GM21529 (cell line): Measurements from ENCODE around the gene MTARC2.

Experiments
- ATAC-seq: cut with Tn5 transposase; IDR thresholded peaks from one replicate; pipeline ENCODE4 v1.9.1; 2021; ENCODE audit not compliant: unreplicated experiment

MTARC2 gene

DNA sequence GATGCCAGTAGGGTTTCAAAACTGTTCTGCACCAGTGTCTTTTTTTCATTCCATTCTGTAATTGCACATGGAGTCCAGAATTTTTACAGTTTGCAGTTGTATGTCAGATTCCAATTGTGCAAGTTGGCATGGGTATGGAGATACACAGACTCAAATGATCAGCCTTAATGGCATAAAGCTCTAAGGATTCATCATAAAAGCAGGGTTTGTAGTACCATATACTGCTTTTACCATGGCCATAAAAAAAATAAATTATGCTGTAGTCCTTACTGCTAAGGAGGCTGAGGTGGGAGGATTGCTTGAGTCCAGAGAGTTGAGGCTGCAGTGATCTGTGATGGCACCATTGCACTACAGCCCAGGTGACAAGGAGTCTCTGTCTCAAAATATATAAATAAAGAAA lies 48.9 kb downstream of the MTARC2 start:
- ATAC-seq: no peak

DNA sequence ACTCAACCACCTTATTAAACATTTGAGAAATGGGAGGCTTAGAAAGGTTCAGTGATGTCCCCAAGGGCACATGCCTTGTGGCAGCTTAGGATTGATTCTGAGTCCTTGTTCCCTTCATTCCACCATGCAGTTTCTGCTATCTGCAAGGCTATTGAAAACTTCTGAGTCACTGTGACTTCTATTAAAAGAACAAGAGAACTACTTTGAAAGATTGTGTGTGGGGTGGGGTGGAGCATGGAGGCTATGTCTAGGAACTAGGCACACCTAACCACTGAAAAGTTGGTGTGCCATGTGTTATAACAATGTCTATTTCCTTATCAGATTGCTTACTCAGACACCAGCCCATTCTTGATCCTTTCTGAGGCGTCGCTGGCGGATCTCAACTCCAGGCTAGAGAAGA lies 49.4 kb downstream of the MTARC2 start:
- ATAC-seq: no peak

GRCh38 chr1:220798338-220798737 lies 50.2 kb downstream of the MTARC2 start:
- no peak for ATAC-seq

DNA sequence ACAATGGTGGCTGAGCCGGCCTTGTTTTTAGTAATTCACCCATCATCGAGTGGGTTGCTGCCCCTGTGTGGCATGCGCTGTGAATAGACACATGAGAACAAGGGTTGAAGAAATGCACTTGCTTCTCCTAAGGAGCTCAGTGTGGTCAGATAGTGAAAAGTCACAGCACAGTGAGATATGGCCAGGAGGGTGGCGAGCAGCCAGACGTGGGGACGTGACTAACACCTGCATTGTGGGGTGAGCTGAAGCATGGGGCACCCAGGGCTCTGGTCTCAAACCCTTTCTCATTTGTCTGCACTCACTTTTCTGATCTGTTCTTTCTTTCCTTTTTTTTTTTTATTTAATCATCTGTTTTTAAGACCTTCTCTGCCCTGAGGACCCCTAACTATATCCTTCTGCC lies 52.1 kb downstream of the MTARC2 start:
- ATAC-seq: no peak

DNA sequence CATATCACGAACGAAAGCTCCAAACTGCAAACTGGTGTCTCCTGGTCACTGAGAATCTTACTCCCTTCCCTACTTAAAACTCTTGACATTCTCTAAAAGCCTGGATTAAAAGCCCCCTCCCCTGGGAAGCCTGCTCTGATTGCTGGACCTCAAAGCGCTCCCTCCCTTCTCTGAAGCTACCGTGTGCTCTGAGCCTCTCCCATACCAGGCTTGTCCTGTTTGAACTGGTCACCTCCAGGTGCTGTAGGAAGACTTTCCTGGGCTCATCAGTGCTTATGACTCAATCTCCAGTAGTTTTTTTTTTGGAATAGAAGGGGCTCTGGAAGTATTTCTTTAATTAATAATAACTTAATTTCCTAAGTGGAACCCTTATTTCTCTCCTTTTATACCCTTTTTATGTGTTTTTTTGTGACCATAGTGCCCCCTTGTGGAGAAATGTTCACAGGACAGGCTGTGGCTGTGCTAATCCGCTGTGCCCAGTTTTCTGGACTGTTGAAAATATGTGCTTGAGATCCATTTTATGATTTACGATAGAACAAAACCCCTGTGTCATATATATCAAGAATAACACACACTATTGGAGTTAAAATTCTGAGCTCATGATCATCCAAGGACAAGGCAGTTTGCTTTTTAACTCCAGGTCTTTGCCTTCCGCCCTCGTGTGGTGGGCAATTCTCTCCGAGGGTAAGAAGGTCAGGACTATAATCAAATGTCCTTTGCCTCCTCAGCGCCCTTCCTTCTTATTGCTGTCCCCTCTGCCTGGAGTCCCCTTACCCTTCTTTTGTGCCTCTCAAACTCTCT lies 55.5 kb downstream of the MTARC2 start:
- ATAC-seq: peak; percentile 71

GRCh38 chr1:220804202-220804586 lies 56.1 kb downstream of the MTARC2 start:
- no peak for ATAC-seq

DNA sequence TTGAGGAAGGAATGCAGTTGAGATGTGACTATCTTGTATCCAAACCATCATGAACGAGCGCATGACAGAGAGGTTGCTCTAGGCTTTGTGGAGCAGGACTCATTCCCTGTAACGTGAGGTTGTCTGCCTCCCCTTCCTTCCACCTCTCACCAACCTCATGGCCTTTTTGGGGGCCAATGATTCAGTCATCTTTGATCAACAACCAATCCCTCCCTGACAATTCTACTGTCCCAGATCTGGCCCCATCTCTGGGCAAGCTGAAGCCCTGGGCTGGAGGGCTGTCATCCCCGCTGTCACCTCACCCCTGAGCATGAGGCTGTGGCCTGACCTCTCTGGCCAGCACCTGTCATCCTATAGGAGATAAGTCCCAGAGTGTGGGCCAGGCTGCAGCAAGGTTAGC lies 58.3 kb downstream of the MTARC2 start:
- ATAC-seq: no peak

DNA sequence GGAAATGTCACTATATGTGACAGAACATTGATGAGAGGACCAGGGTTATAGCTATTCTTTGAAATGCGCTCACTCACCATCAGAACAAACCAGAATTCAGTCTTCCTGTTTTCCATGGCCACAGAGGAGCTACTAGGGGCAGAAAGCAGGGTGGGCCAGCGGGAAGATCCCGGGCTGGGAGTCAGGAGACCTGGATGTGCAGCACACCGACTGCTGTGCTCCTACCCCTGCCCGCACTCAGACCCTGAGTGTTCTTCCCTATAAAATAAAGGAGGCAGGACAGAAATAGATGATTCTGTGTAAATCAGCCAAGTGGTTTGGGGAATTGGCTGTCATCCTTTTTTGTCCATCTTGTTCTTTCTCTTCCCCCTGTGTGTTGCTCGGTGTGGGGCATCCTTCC lies 59.6 kb downstream of the MTARC2 start:
- ATAC-seq: no peak

GRCh38 chr1:220808345-220809186 lies 60.4 kb downstream of the MTARC2 start:
- ATAC-seq: no peak

DNA sequence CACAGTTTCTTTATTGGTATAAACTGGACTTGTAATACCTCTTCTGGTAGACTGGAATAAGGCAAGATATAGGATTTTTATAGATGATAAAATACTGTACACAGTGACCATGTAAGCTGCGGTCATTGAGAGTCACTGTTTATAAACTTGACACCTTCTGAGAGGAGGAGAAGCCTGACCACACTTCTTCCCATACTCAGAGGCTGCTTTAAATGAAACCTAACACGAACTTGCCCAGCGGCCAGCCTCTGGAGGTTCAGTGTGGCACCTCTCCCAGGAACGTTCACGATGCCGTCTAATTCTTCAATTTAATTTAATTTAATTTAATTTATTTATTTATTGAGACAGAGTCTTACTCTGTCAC lies 61.0 kb downstream of the MTARC2 start:
- no peak for ATAC-seq

DNA sequence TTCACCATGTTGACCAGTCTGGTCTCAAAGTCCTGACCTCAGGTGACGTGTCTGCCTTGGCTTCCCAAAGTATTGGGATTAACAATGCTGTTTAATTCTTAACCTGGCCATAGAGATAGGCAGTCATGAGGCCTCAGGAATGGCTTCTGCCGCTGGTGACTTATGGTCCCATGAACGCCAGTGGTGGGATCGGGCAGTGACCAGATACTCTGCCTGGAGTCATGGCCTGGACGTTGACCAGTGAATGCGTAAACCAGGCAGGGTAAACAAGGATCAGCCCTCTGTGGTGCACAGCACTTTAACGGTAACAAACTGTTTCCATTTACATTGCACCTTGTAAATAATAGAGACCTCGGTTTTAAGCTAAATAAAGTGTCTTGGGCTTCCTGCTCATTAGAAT lies 61.6 kb downstream of the MTARC2 start:
- peak; percentile 9 for ATAC-seq

DNA sequence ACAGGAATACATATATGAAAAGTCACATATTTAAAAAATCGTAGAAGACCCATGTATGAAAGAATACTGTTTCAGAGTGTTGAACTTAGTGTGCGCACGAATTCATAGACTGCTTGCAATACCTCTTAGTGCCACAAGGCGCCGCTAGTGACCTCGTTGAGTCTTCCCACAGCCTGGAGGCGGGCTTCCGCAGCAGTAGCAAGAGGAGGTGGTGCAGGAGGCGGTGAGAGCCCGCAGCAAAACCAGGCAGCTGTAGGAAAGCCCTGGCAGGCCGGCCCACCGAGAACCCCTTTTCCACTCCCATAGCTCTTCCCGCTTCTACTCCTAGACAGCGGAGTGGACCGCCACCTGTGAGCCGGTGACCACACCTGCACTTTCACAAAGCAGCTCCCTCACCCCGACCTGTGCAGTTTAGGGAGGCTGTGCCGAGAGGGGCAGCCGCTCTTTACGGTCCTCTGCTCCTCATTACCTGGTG lies 62.1 kb downstream of the MTARC2 start:
- ATAC-seq: peak; percentile 95

DNA sequence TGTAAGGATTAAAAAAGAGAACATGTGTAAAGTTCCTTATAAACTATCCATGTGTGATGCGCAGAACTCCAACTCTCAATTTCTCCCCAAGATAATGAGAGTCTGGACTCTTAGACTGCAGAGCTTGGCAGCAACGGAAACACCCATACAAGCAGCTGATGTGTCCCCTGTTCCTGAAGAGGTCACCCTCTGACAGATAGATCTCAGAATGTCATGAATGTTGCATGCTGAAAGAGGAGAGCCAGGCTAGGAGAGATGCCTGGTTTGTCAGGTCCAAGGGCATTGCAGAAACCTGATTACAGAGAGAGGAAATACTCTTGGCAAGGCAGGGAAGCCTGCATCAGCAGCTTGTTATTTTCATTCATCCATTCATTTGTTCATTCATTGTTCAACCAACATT lies 62.8 kb downstream of the MTARC2 start:
- no peak for ATAC-seq

GRCh38 chr1:220811695-220812094 lies 63.6 kb downstream of the MTARC2 start:
- no peak for ATAC-seq

DNA sequence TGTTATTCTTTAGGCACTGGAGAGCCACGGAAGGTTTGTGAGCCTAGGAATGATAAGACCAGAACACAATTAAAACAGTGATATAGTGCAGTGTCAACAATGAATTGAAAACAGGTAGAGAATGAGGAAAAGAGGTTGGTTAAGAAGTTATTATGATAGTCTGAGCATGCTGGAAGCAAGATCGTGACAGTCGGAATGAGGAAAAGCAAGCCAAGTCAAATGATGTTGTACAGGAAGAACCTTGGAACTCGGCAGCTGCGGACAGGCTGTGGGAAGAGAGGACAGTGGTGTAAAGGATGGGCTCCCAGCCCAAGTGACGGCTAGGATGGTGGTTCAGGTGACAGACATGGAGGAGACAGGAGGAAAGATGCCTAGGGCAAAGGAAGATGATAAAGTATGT lies 64.2 kb downstream of the MTARC2 start:
- no peak for ATAC-seq

- no peak for ATAC-seq
Measured at GRCh38 chr1:220813013-220813412, 64.9 kb downstream of the MTARC2 start.

GRCh38 chr1:220815409-220815808 lies 67.3 kb downstream of the MTARC2 start:
- no peak for ATAC-seq

DNA sequence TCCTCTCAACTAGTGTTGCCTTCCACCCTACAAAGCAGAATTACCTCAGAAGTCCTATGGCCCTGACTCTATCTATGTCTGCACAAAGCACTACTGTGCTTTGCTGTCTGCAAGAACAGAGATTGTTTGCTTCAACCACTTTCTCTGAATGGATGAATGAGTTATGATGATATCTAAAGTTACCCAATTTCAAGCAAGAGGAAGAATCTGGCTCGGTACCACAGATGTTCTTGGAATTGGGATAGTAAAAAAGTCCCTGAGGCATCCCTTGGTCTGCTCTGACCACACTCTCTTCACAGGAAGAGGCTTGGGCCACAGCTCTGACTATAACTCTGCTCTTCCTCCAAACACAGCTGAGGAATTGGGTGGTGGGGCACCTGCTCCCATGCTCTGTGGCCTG lies 69.8 kb downstream of the MTARC2 start:
- ATAC-seq: no peak

DNA sequence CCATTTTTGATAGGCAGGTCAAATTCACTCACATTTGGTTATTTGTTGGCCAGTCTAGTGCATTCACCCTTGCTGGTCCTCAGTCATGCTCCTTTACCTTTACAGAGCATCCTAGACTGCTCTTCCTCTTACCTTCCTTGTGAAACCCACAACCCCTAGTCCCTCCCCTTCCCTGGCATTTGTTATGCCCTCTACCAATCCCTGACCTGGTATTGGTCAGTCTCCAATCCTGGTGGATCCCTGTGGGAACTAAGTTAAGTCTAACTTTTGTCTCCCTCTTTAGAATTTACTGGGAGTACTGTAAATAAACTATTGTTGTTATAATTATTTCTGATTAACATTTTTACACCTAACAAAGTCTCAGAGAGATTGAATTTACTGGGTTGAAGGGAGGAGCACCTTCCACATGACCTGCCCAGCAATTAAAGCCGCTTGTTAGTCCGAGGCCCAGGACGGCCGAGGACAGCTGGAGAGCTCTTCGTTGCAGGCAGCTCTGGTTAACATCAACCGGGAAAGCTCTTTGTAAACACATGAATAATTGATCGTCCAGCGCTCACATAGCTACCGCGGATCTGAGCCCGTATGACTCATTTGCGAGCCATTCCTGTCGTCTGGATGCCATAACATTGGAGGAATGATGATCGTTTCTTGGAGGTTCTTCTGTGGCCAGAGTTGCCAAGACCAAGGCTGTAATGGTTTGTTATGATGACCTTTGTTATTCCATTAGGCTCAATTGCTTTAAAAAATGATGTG lies 70.5 kb downstream of the MTARC2 start:
- no peak for ATAC-seq

- ATAC-seq: no peak
Measured at GRCh38 chr1:220819467-220820026, 71.4 kb downstream of the MTARC2 start.
